ENCODE data around the gene PXK. TPM values are rescaled to one million over a fixed set of nuclear protein-coding genes. Genes with fewer than 3 reads are reported as not detected.

Gene PXK
- polyA plus RNA-seq, 1 donor = 17.2 TPM

GRCh38 chr3:58394339-58394738 lies 61.6 kb downstream of the PXK start:
- Histone ChIP-seq H3K27ac (ENCODE audit: low read length) (no peak overlapping the region), H3K9me3 (ENCODE audit: control insufficient read depth, low read depth, low read length) (no peaks in the 10 kb centered on the region), H3K4me3 (ENCODE audit: low read length) (no peak overlapping the region), H3K4me1 (ENCODE audit: control insufficient read depth, insufficient read depth, low read length) (no peaks in the 10 kb centered on the region), H3K27me3 (ENCODE audit: control insufficient read depth, insufficient read depth, low read length) (no peaks in the 10 kb centered on the region), H3K36me3 (ENCODE audit: control insufficient read depth, insufficient read depth, low read length) (peaks cover 16% of the 10 kb centered on the region)
- DNase-seq = no peak

GRCh38 chr3:58398669-58399333 lies 66.1 kb downstream of the PXK start:
- Histone ChIP-seq H3K36me3 (ENCODE audit: control insufficient read depth, insufficient read depth, low read length) (peaks cover 23% of the 10 kb centered on the region), H3K9me3 (ENCODE audit: control insufficient read depth, low read depth, low read length) (no peaks in the 10 kb centered on the region), H3K27ac (ENCODE audit: low read length) (no peak overlapping the region), H3K4me1 (ENCODE audit: control insufficient read depth, insufficient read depth, low read length) (no peaks in the 10 kb centered on the region), H3K4me3 (ENCODE audit: low read length) (no peak overlapping the region), H3K27me3 (ENCODE audit: control insufficient read depth, insufficient read depth, low read length) (no peaks in the 10 kb centered on the region)
- 100% methylated on average over 1 of the region's 9 CpGs for WGBS (ENCODE audit: insufficient coverage, low lambda C conversion rate)
- DNase-seq = no peak

GRCh38 chr3:58403513-58404109 lies 70.9 kb downstream of the PXK start:
- H3K4me3 ChIP-seq (ENCODE audit: low read length) = no peak overlapping the region
- WGBS (ENCODE audit: insufficient coverage, low lambda C conversion rate) = 100% methylated on average over 3 of the region's 6 CpGs
- no peaks in the 10 kb centered on the region for H3K4me1 ChIP-seq (ENCODE audit: control insufficient read depth, insufficient read depth, low read length)
- no peaks in the 10 kb centered on the region for H3K9me3 ChIP-seq (ENCODE audit: control insufficient read depth, low read depth, low read length)
- H3K36me3 ChIP-seq (ENCODE audit: control insufficient read depth, insufficient read depth, low read length) = peaks cover 12% of the 10 kb centered on the region
- no peak for DNase-seq
- no peak overlapping the region for H3K27ac ChIP-seq (ENCODE audit: low read length)
- H3K27me3 ChIP-seq (ENCODE audit: control insufficient read depth, insufficient read depth, low read length) = no peaks in the 10 kb centered on the region

- Histone ChIP-seq H3K4me1 (ENCODE audit: control insufficient read depth, insufficient read depth, low read length) (no peaks in the 10 kb centered on the region), H3K27me3 (ENCODE audit: control insufficient read depth, insufficient read depth, low read length) (no peaks in the 10 kb centered on the region), H3K9me3 (ENCODE audit: control insufficient read depth, low read depth, low read length) (no peaks in the 10 kb centered on the region), H3K27ac (ENCODE audit: low read length) (no peak overlapping the region), H3K4me3 (ENCODE audit: low read length) (no peak overlapping the region), H3K36me3 (ENCODE audit: control insufficient read depth, insufficient read depth, low read length) (peaks cover 16% of the 10 kb centered on the region)
- no peak for DNase-seq
- WGBS (ENCODE audit: insufficient coverage, low lambda C conversion rate) = 100% methylated on average over 1 of the region's 4 CpGs
Measured at GRCh38 chr3:58404396-58404795, 71.7 kb downstream of the PXK start.

GRCh38 chr3:58408906-58409305 lies 76.2 kb downstream of the PXK start:
- H3K4me1 ChIP-seq (ENCODE audit: control insufficient read depth, insufficient read depth, low read length) = no peaks in the 10 kb centered on the region
- WGBS (ENCODE audit: insufficient coverage, low lambda C conversion rate) = no CpG with 5 or more reads among the region's 5 CpGs
- peaks cover 27% of the 10 kb centered on the region for H3K36me3 ChIP-seq (ENCODE audit: control insufficient read depth, insufficient read depth, low read length)
- H3K27me3 ChIP-seq (ENCODE audit: control insufficient read depth, insufficient read depth, low read length) = no peaks in the 10 kb centered on the region
- H3K27ac ChIP-seq (ENCODE audit: low read length) = no peak overlapping the region
- H3K9me3 ChIP-seq (ENCODE audit: control insufficient read depth, low read depth, low read length) = no peaks in the 10 kb centered on the region
- DNase-seq = no peak
- no peak overlapping the region for H3K4me3 ChIP-seq (ENCODE audit: low read length)

GRCh38 chr3:58409663-58410062 lies 77.0 kb downstream of the PXK start:
- Histone ChIP-seq H3K27me3 (ENCODE audit: control insufficient read depth, insufficient read depth, low read length) (no peaks in the 10 kb centered on the region), H3K9me3 (ENCODE audit: control insufficient read depth, low read depth, low read length) (no peaks in the 10 kb centered on the region), H3K4me3 (ENCODE audit: low read length) (no peak overlapping the region), H3K27ac (ENCODE audit: low read length) (no peak overlapping the region), H3K4me1 (ENCODE audit: control insufficient read depth, insufficient read depth, low read length) (no peaks in the 10 kb centered on the region), H3K36me3 (ENCODE audit: control insufficient read depth, insufficient read depth, low read length) (peaks cover 25% of the 10 kb centered on the region)
- no CpG with 5 or more reads among the region's 3 CpGs for WGBS (ENCODE audit: insufficient coverage, low lambda C conversion rate)
- DNase-seq = no peak

- H3K27me3 ChIP-seq (ENCODE audit: control insufficient read depth, insufficient read depth, low read length) = no peaks in the 10 kb centered on the region
- WGBS (ENCODE audit: insufficient coverage, low lambda C conversion rate) = no CpG with 5 or more reads among the region's 3 CpGs
Measured at GRCh38 chr3:58411036-58411435, 78.3 kb downstream of the PXK start.

GRCh38 chr3:58411851-58412830 lies 79.4 kb downstream of the PXK start:
- no CpG with 5 or more reads among the region's 8 CpGs for WGBS (ENCODE audit: insufficient coverage, low lambda C conversion rate)
- no peak overlapping the region for H3K27ac ChIP-seq (ENCODE audit: low read length)
- H3K27me3 ChIP-seq (ENCODE audit: control insufficient read depth, insufficient read depth, low read length) = no peaks in the 10 kb centered on the region
- no peaks in the 10 kb centered on the region for H3K9me3 ChIP-seq (ENCODE audit: control insufficient read depth, low read depth, low read length)
- DNase-seq = no peak
- H3K36me3 ChIP-seq (ENCODE audit: control insufficient read depth, insufficient read depth, low read length) = peaks cover 25% of the 10 kb centered on the region
- H3K4me1 ChIP-seq (ENCODE audit: control insufficient read depth, insufficient read depth, low read length) = peaks cover 2% of the 10 kb centered on the region
- H3K4me3 ChIP-seq (ENCODE audit: low read length) = no peak overlapping the region

More at GRCh38 chr3:58411036-58411435, 78.3 kb downstream of the PXK start:
- H3K4me1 ChIP-seq (ENCODE audit: control insufficient read depth, insufficient read depth, low read length) = no peaks in the 10 kb centered on the region
- H3K4me3 ChIP-seq (ENCODE audit: low read length) = no peak overlapping the region
- DNase-seq = no peak
- H3K27ac ChIP-seq (ENCODE audit: low read length) = no peak overlapping the region
- H3K9me3 ChIP-seq (ENCODE audit: control insufficient read depth, low read depth, low read length) = no peaks in the 10 kb centered on the region
- peaks cover 25% of the 10 kb centered on the region for H3K36me3 ChIP-seq (ENCODE audit: control insufficient read depth, insufficient read depth, low read length)

GRCh38 chr3:58414538-58415197 lies 82.0 kb downstream of the PXK start:
- H3K27ac ChIP-seq (ENCODE audit: low read length) = no peak overlapping the region
- H3K9me3 ChIP-seq (ENCODE audit: control insufficient read depth, low read depth, low read length) = no peaks in the 10 kb centered on the region
- DNase-seq = peak; percentile 37 to 47
- no peak overlapping the region for H3K4me3 ChIP-seq (ENCODE audit: low read length)
- H3K36me3 ChIP-seq (ENCODE audit: control insufficient read depth, insufficient read depth, low read length) = peaks cover 16% of the 10 kb centered on the region
- H3K27me3 ChIP-seq (ENCODE audit: control insufficient read depth, insufficient read depth, low read length) = no peaks in the 10 kb centered on the region
- H3K4me1 ChIP-seq (ENCODE audit: control insufficient read depth, insufficient read depth, low read length) = peaks cover 6% of the 10 kb centered on the region

GRCh38 chr3:58416191-58416590 lies 83.5 kb downstream of the PXK start:
- Histone ChIP-seq H3K4me1 (ENCODE audit: control insufficient read depth, insufficient read depth, low read length) (peaks cover 6% of the 10 kb centered on the region), H3K27me3 (ENCODE audit: control insufficient read depth, insufficient read depth, low read length) (no peaks in the 10 kb centered on the region), H3K4me3 (ENCODE audit: low read length) (no peak overlapping the region), H3K27ac (ENCODE audit: low read length) (no peak overlapping the region), H3K36me3 (ENCODE audit: control insufficient read depth, insufficient read depth, low read length) (peaks cover 9% of the 10 kb centered on the region), H3K9me3 (ENCODE audit: control insufficient read depth, low read depth, low read length) (no peaks in the 10 kb centered on the region)
- no peak for DNase-seq
- WGBS (ENCODE audit: insufficient coverage, low lambda C conversion rate) = no CpG with 5 or more reads among the region's 2 CpGs
